HG03196 (cell line): ENCODE measurements around the gene LAMA2.

Experiments
- ATAC-seq: cut with Tn5 transposase; IDR thresholded peaks from one replicate; pipeline ENCODE4 v1.9.1; 2021; ENCODE audit not compliant: unreplicated experiment

Gene LAMA2

GRCh38 chr6:128882991-128883611, at the start of gene LAMA2:
LAMA2 (plus strand) TSS chr6:128883138; CDS start chr6:128883246, 108 bp downstream.
- ATAC-seq, result no peak

DNA sequence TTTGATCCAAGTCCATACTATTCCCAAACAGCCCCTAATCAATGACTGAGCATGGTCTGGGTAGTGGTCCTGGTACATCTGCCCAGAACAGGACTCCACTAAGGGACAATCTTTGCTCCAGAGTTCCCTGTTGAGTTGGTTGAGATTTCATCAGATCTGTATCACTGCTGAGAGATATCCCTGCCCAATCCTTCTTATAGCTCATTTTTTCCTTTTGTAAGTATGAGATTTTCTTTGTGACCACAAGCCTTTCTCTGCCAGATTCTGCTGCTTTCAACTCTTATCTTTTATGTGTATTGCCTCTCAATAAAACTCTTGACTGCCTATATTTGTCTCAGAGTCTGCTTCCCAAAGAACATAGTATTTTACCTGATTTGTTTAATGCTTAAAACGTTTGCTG, 46.2 kb upstream of the LAMA2 start:
- no peak for ATAC-seq

DNA sequence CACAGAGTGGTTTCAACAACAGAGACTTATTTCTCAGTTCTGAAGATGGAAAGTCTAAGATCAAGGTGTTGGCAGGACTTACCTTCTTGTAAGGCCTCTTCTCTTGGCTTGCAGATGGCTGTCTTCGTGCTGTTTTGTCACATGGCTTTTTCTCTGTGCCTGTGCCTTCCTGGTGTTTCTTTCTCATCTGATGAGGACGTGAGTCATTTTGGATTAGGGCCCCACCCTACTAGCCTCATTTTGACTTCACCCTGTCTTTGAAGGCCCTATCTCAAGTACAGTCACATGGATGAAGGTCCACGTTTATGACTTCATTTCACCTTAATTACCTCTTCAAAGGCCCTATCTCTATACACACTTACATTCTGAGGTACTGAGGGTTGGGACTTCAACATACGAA, 41.4 kb upstream of the LAMA2 start:
- ATAC-seq, result no peak

DNA sequence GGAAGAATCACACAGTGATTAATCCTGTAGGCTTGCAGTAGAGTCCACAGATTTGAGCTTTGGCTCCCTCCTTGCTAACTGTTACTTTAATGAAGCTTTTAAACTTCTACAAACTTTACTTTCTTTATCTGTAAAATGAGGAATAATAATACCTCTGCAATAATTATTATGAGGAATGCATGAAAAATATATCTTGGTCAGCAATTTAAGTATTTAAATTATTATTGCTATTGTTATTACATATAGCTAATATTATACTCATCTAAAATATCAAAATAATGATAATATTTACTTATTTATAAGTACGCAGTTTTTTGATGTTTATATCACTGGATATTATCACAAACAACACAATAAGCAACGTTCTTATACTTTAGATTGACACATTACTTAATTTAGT, 38.3 kb upstream of the LAMA2 start:
- ATAC-seq, result no peak

DNA sequence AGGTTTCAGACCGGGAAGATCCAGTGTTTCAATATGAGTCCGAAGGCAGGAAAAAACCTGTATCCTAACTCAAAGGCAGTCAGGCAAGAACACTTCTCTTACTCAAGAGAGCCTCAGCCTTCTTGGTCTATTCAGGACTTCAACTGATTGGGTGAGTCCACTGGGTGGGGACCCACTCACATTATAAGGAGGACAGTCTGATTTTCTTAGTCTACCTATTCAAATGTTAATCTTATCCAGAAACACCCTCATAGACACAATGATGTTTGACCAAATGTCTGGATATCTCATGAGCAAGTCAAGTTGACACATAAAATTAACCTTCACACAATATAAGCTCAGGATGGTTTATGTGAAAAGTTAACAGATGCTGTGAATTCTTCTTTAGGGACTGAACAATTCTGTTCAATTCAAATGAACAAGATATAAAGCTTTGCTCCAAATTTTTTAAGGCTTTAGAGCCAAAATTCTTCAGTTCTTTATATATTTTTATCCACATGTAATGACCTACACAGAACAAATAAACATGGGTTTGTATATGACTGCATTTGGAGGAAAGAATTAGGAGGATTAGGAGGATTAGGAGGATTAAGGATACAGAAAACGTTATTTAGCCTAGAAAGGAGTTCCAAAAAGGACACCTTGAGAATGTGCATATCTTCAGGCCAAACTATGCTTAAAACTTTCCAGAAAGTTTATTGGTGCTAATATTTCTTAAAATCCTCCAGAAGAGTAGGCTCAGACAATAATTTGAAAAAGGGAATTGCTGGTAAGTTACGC, 35.3 kb upstream of the LAMA2 start:
- no peak for ATAC-seq

DNA sequence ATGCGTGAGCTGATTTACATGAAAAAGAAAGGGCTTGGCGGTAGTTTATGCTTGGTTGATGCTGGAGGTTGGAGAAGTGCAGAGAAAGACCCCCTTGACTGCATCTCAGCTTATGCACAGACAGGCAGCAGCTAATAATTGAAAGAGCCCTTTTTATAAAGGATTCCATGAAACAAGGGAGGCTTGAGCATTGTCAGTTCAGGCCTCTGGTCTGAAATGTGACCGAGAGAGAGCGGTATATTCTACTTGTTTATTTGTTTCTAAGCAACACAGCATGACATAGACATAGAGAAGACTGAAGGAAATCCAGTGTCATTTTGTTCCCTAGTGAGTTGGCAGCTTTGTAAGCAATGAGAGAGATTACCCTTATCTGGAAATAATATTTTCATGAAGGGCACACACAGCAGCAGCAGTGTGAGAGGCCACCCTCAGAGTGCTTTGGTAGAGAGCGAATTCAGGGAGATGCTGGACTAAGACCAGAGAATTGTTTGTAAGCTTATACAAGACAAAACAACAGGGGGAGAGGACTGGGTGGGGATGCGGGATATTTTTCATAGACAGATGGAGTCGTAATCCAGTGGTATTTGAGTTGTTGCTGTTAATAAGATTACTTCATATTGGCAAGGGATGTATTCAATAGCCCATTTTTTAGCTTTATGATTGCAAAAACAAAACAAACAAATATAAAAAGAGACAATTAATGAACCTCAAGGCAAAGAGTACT, 34.6 kb upstream of the LAMA2 start:
- no peak for ATAC-seq

GRCh38 chr6:128855581-128856085, 27.3 kb upstream of the LAMA2 start:
- ATAC-seq, result no peak

- ATAC-seq, result no peak
Measured at GRCh38 chr6:128857806-128858205, 25.1 kb upstream of the LAMA2 start.

DNA sequence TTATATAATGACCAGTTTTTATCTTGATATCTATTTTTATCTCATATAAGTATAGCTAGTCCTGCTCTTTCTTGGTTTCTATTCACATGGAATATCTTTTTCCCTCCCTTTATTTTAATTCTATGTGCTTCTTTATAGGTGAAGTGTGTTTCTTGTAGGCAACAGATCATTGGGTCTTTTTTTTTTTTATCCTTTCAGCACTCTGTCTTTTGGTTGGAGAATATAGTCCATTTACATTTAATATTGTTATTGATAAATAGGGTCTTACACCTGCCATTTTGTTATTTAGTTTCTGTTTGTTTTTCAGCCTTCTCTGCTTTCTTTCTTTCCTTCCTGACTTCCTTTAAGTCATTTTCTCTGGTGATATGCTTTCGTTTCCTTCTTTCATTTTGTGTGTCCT, 22.2 kb upstream of the LAMA2 start:
- no peak for ATAC-seq

DNA sequence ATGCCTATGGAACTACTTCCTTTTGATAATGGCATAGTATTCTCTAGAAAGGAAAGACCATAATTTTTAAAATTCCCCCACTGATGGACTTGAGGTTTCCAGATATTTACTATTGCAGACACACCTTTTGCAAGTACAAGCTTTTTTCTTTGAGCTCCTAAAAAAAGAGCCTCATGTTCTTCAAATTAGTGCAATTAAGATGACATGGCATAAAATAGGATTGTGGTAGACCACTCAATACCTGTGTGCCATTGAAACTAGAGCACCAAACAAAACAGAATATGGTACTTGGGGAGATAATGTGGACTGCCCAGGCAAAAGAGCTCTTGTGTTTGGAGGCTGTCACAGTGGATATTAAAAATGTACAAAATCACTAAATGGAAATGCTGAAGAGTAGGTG, 19.0 kb upstream of the LAMA2 start:
- no peak for ATAC-seq

DNA sequence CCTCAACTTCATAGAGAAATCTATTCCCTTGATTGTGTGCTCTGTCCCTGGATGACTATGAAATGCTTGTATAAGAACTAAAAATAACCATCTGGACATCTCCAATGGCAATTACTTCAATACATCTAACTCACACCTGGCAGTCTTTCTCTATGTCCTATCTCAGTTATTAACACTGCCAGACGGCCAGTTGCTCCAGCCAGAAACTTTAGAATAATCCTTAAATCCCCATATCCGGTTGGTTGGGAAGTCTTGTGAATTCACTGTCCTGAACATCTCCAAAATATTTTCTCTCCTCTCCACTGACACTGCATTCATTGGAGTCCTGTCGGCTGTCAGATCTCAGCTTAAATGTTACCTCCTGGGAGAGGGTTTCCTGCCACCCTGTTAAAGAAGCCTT, 12.2 kb upstream of the LAMA2 start:
- no peak for ATAC-seq

DNA sequence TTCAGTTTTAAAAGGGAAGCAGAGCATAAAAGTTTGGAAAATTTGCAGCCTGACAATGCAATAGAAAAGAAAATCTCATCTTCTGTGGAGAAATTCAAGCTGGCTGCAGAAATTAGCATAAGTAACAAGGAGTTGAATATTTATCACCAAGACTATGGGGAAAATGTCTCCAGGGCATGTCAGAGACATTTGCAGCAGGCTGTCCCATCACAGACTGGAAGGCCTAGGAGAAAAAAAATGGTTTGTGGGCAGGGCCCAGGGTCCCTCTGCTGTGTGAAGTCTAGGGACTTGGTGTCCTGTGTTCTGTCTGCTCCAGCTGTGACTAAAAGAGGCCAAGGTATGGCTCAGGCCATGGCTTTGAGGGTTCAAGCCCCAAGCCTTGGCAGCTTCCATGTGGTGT, 8.1 kb upstream of the LAMA2 start:
- no peak for ATAC-seq

- ATAC-seq, result no peak
Measured at GRCh38 chr6:128882560-128882959, 378 bp upstream of the LAMA2 start.

DNA sequence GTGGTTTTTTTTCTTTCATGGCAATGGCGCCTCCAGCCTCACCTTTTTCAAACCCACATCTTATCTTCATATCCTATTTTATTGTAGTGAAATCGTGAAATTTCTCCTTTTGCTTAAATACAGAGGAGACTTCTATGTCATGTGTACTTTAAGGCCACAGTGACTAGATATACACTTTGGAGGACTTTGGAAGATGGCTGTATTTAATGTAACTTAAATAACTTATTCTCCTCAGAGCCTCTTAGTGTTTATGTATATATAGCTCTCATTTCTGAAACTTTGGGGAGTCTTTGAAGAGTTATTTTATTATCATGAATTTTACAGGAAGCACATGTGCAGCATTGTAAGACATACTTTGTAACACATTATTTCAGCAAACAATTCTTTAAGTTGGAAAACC, 968 bp downstream of the LAMA2 start:
- ATAC-seq, result no peak

- ATAC-seq, result no peak
Measured at GRCh38 chr6:128885381-128885780, 2.4 kb downstream of the LAMA2 start.

- ATAC-seq, result no peak
Measured at GRCh38 chr6:128886706-128887105, 3.8 kb downstream of the LAMA2 start.

GRCh38 chr6:128888444-128889175, 5.7 kb downstream of the LAMA2 start:
- no peak for ATAC-seq

- no peak for ATAC-seq
Measured at GRCh38 chr6:128889870-128890269, 6.9 kb downstream of the LAMA2 start.

DNA sequence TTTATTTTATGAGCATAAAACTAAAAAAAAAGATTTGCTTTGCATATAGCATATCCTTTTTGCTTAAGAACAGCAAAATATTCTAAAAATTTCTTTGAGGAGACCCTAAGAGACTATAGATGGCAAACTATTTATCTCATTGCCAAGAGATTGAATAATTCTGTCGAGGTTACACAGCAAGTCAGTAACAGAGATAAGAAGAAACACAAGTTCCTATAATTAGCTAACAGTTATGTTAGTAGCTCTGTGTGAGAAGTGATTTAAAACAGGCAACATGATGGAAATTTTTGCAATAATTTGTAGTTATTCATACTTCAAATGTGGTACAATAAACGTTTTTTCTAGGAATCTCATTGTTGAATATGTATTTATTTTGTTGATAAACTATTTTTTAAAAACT, 9.1 kb downstream of the LAMA2 start:
- no peak for ATAC-seq

- no peak for ATAC-seq
Measured at GRCh38 chr6:128899341-128900050, 16.6 kb downstream of the LAMA2 start.

GRCh38 chr6:128903715-128904114, 20.8 kb downstream of the LAMA2 start:
- no peak for ATAC-seq
